KOPT-K1 (cell line): ENCODE data around the gene KAT6B.
"Not testable (repeated sequence)": the region's sequence is repeated elsewhere in the genome, so short reads cannot be mapped to it uniquely, and the experiment has no call there.

ENCODE experiments used
- H3K27ac ChIP-seq: fragments of 200-600 bp; sonication (generic); 2 replicates; pipeline ENCODE4 v1.5.1; 2016; ENCODE audit warnings: antibody characterized with exemption, mild to moderate bottlenecking, low read depth, low read length; ENCODE audit not compliant: poor library complexity, severe bottlenecking
- H3K36me3 ChIP-seq: fragments of 200-600 bp; sonication (generic); 2 replicates; pipeline ENCODE4 v1.5.1; 2017; ENCODE audit warnings: antibody characterized with exemption, mild to moderate bottlenecking, low read length, moderate library complexity; ENCODE audit not compliant: insufficient read depth
- H3K9me3 ChIP-seq: fragments of 200-600 bp; sonication (generic); 2 replicates; pipeline ENCODE4 v1.5.1; 2017; ENCODE audit warnings: antibody characterized with exemption, low read length, mild to moderate bottlenecking; ENCODE audit not compliant: insufficient read depth, poor library complexity, severe bottlenecking

KAT6B gene

DNA sequence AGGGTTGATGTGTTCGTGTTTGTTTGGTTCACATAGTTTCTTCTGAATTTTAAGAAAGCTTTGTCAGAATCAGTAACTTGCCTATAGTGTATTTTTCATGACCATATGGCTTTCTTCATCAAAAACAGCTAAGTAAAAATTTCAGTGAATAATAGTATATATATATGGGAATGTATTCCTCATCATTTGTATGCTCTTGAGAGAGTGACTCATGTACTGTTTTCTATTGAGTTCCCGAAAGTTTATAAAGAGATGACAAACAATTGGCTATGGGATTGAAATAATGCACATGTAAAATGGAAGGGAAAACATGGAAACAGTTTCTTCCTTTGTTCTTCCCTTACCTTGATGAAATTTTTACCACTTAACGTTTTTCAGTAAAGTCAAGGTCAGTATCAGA lies 56.4 kb downstream of the KAT6B start:
- Histone ChIP-seq H3K9me3 (no peaks in the 10 kb centered on the region), H3K36me3 (no peaks in the 10 kb centered on the region), H3K27ac (no peak overlapping the region)

DNA sequence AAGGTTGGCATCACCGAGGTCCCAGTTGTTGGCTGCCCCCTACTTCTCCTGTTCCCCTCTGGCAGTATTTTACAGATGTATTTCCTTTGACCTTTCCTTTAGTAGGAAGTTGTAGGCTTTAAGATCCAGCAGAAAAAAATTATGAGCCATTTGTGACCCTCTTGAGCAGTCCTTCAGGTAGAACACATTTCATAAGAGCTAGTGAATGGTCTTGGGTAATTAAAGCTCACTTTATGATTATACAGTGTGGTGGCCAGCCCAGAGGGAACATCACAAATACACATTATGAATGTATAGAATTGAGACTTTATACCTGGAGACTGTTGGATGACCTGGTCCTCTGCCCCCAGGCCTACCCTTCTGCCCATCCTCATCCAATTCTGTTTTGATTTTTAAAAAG lies 57.0 kb downstream of the KAT6B start:
- Histone ChIP-seq H3K27ac (no peak overlapping the region), H3K36me3 (no peaks in the 10 kb centered on the region), H3K9me3 (no peaks in the 10 kb centered on the region)

DNA sequence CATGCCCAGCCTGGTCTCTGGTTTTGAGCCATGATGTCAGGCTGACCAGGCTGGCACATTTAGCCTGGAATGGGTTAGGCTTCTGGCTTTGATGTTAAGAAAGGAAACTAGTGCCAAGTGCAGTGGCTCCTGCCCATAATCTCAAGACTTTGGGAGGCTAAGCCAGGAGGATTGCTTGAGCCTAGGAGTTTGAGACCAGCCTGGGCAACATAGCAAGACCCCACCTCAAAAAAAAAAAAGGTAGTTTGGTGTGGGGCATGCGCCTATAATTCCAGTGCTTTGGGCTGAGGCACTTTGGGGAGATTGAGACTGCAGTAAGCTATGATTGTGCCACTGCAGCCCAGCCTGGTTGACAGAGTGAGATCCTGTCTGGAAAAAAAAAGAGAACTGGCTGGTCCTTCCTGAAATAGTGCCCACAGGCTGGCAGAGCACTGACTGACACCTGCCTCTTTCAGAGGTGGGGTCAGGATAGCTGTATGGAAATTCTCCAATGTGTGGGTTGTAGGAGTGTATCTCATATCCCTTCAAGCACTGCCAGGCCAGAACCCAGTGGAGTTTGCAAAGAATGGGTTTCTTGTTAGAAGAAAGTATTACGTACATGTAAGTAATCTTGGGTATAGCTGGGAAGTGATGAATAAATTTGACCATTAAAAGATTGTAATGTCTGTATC lies 61.3 kb downstream of the KAT6B start:
- H3K27ac ChIP-seq: no peak overlapping the region
- H3K36me3 ChIP-seq: no peaks in the 10 kb centered on the region
- H3K9me3 ChIP-seq: no peaks in the 10 kb centered on the region

DNA sequence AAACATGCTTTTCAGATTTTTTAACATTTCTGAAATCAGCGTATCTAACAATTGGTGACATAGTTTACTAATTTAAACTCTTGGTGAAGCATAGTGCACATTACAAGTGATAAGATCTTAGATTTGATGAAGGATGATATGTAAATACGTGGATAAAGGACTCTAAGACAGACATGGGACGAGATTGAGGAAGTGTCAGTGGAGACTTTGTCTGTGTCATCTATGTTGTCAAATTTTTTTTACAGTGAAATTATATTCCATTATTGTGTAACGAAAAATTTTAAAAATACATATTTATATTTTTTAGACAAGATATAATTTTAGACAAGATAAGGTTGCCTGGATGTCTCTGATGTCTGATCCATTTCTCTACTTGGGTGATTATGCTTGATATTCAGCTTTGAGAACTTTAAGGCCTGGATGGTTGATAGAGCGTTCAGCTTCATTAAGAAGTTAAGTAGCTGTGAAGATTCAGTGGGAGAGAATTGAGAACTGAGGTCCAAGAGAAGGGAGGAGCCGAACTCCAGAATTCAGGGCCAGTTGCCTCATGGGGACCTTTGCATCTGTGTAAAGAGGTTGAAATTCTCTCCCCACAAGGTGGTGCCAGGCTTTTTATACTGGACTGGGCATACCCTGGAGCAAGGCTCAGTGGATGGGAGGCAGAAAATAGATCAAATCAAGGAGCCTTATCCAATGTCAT lies 62.7 kb downstream of the KAT6B start:
- Histone ChIP-seq H3K36me3 (no peaks in the 10 kb centered on the region), H3K27ac (no peak overlapping the region), H3K9me3 (no peaks in the 10 kb centered on the region)

DNA sequence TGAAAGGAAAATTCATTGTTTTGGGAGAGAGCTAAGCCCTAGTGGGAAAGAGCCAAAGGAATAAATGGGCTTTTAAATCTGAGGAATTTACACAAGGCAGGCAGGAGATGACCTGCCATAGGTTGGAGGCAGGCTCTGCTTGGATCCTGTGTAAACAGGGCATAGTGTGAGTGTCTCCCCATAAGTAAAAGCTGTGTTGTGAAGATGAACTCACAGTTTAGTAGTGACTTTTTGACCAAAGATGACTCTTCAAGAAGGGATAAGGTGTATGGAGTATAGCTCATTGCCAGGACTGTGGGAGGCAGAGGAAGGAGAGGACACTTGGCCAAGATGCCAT lies 63.2 kb downstream of the KAT6B start:
- Histone ChIP-seq H3K27ac (no peak overlapping the region), H3K9me3 (no peaks in the 10 kb centered on the region), H3K36me3 (no peaks in the 10 kb centered on the region)

DNA sequence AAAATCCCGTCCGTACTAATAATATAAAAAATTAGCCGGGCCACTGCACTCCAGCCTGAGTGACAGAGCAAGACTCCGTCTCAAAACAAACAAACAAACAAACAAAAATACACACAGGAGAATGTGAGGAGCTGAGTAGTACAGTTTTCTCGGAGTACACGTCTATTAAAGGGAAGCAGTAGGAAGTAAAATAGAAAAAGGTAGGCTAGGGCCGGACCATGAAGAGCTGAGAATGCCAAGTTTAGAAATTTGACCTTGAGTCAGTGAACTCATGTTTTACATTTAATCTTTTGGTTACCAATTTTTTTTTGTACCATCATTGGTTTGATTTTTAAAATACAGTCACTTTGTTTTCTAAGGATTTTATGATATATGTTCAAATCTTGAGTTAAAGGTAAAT lies 64.1 kb downstream of the KAT6B start:
- Histone ChIP-seq H3K36me3 (no peaks in the 10 kb centered on the region), H3K9me3 (no peaks in the 10 kb centered on the region), H3K27ac (no peak overlapping the region)

DNA sequence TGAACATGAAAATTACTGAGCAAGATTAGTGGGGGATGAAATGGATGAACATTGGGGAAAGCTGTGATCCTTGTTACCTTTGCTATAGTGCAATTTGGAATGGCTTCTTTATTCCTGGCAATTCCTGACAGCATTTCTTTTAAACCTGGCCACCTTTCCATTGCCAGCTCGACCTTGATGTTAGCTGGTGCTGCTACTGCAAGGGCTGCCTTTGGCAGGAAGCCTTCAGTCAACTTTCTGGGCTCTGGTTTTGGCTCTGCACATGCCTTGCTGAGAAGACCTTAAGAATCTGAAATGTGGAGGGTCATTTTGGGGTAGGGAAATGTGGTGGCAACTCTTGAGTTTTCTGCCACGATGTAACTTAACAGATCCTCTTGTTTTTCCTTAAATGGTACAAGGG lies 64.7 kb downstream of the KAT6B start:
- Histone ChIP-seq H3K9me3 (no peaks in the 10 kb centered on the region), H3K27ac (no peak overlapping the region), H3K36me3 (no peaks in the 10 kb centered on the region)

DNA sequence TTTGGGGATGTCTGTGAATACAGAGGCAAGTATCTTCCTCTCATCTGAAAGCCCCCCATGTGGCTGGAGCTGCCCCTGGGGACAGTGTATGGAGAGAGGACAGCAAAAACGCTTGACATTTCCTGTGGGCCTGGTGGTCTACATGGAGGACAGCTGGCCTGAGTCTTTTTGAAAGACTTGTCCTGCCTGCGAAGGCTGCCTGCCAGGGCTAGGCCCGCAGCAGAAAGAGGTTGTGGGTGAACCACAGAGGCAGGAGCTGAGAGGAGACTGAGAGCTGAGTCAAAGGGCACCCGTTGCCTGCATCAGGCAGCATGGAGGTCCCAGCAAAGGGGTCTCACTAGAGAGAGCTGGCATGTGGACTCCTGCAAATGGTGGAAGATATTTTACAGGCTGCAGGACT lies 66.4 kb downstream of the KAT6B start:
- Histone ChIP-seq H3K36me3 (no peaks in the 10 kb centered on the region), H3K27ac (no peak overlapping the region), H3K9me3 (no peaks in the 10 kb centered on the region)

DNA sequence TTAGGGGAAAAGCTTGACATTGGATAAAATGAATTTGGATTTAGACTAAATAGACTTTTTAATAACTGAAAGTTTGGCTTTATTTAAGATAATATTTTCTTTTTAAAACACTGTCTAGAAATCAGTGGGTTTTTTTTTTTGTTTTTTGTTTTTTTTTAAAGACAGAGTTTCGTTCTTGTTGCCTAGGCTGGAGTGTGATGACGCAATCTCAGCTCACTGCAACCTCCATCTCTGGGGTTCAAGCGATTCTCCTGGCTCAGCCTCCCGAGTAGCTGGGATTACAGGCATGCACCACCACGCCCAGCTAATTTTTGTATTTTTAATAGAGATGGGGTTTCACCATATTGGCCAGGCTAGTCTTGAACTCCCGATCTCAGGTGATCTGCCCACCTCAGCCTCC lies 66.9 kb downstream of the KAT6B start:
- not testable (repeated sequence) for H3K36me3 ChIP-seq, H3K9me3 ChIP-seq, H3K27ac ChIP-seq

DNA sequence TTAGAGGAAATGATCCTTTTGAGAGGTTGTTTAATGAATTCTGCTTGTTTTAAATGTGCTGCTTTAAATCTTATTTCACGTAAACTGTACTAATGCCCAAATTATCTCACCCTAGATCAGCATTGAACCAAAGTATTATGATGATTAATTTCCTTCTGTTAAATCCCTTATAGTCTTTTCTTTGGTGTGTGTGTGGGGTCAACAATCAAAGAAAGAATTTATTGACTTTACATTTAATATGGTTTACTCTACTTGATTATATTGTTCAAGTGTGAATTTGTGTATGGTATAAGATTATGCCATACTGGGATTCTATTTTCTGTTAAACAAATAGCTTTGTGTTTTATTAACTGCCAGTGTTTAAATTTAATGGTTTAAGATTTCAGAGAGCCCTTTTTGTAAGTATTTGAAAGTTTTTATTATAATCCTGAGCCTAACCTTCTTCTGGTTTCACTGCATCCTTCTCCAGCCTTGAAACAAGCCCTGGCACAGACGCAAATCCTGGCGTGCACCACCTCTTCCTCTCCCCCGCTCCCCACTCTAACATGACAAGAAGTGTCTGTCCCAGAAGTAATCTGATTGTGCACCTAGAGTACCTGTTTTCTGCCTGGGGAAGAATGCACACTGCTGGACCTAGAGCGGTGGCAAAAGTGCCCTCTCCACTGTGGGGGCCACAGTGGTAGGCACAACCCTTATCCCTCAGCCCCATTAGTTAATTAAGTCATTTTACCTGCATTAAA lies 70.6 kb downstream of the KAT6B start:
- H3K9me3 ChIP-seq: no peaks in the 10 kb centered on the region
- H3K27ac ChIP-seq: no peak overlapping the region

DNA sequence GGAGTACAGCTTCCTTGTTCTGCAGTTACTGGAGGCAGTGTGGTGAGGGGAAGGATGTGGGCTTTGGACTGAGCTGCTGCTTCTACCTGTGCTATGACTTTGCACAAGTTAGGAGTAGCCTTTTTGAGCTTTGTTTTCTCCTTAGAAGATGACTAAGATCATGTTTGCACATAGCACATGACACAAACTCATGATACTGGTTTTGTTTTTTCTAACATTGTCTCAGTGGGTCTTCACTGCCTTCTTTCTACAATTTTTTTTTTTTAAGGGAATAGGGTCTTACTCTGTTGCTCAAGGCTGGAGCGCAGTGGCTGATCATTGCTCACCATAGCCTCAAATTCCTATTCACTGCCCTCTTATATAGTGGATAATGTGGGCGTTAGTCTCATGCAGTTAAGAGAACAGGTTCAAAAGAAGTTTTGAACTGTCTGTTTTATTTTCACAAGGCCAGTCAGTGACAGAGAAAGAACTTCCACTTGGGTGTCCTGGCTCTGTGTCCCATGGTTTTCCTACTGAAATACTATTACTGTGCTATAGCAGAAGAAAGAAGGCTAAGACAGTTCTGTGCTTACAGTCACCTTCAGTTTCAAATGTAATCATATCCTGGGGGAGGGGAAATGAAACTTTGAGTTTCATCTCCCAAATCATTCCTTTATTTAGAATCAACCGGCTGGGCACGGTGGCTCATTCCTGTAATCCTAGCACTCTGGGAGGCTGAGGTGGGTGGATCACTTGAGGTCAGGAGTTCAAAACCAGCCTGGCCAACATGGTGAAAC lies 72.0 kb downstream of the KAT6B start:
- H3K36me3 ChIP-seq: no peaks in the 10 kb centered on the region
- peak overlapping the region; percentile 31 for H3K27ac ChIP-seq
- no peaks in the 10 kb centered on the region for H3K9me3 ChIP-seq

More for the DNA sequence above, 70.6 kb downstream of the KAT6B start:
- no peaks in the 10 kb centered on the region for H3K36me3 ChIP-seq

DNA sequence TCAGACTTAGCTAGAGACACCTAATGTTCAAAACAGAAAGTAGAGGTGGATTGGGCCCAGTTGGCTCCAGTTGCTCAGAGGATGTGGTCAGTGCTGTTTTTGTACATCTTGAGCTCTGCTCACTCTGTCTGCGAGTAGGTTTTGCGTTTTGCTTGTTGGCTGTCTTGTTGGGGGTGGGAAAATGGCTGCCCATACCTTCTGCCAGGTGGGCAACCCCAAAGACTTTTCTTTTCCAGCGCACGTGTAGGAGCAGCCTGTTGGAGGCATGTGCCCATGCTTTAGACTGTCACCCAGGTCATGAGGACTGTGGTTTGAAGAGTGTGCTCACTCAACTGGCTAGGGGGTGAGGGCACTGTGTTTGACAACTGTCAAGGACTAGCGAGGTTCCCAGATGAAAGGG lies 73.9 kb downstream of the KAT6B start:
- Histone ChIP-seq H3K9me3 (no peaks in the 10 kb centered on the region), H3K36me3 (no peaks in the 10 kb centered on the region), H3K27ac (peak overlapping the region; percentile 16)

DNA sequence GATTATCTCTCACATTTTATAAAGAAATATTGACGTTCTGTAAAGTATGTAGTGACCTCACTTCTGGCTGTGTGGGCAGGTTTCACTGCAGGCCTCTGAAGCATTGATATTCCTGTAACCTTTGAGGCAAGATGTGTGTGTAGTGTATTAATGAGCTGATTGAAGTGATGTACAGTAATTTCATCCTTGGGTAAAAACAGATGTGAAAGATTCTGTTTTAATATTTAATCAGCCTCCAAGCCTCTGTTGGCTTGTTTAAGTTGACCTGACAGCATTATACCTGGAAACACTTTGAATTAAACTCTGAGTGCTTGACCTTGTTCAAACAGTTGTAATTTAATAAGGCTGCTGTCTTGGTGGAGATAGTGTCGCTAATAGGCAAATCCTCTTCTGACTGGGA lies 74.9 kb downstream of the KAT6B start:
- Histone ChIP-seq H3K27ac (no peak overlapping the region), H3K36me3 (no peaks in the 10 kb centered on the region), H3K9me3 (no peaks in the 10 kb centered on the region)

DNA sequence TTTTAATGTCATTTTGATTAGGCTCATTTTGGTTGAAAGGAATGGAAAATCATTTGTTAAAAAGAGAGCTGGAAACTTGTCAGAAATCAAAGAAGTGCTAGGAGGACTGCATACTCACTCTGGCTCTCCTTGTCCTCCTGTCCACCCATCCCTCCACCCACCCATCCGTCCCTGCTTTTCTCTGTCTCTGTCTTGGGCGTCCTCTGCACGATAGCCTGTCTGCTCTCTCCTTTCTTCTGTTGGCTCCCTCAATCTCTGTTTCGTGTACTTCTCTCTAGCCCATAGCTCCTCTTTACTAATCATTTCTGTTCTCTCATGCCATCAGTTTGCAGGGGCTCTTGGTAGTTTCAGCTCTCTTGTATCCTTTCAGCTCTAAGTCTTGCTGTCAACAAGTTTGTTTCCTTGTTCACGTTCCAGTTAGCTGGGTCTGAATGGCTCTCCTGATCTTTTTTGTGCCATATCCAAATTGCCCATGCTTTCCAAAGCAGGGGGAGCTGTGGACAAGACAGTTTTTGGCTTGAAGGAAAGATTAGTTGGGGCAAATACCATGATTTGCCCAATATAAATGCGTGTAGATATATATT lies 75.6 kb downstream of the KAT6B start:
- Histone ChIP-seq H3K27ac (no peak overlapping the region), H3K36me3 (no peaks in the 10 kb centered on the region), H3K9me3 (no peaks in the 10 kb centered on the region)

DNA sequence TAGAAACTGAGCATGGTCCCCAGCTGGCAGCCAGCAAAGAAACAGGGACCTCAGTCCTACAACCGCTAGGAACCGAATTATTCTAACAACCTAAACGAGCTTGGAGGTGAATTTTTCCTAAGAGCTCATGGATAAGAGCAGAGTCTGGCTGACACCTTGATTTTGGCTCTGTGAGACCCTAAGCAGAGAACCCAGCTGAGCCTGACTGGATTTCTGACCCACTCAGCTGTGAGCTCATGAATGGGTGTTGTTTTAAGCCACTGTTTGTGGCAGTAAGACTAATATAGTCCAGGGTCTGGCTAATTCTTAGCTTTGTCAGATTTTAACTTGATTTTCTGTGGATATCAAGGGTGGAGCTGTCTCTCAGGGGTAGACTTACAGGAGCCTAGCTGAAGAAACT lies 77.1 kb downstream of the KAT6B start:
- H3K36me3 ChIP-seq: no peaks in the 10 kb centered on the region
- no peak overlapping the region for H3K27ac ChIP-seq
- no peaks in the 10 kb centered on the region for H3K9me3 ChIP-seq
